HepG2 (cell line): Measurements from ENCODE around the gene EPB41L1. TPM values are rescaled to one million over a fixed set of nuclear protein-coding genes. Genes with fewer than 3 reads are reported as not detected.

Source experiments
- BHLHE40 ChIP-seq: IDR thresholded peaks from 2 replicates; pipeline ENCODE4 v1.6.1; 2011; ENCODE audit warnings: low read length, improper control_type of control experiment
- ELF1 ChIP-seq: sonication (generic); formaldehyde crosslinking; IDR thresholded peaks from 2 replicates; pipeline ENCODE4 v1.4.0; 2020; ENCODE audit warnings: missing genetic modification reagents
- FOXC1 ChIP-seq: sonication (generic); formaldehyde crosslinking; IDR thresholded peaks from 2 replicates; pipeline ENCODE4 v1.8.0; 2022; ENCODE audit warnings: mild to moderate bottlenecking, missing genetic modification reagents, borderline replicate concordance
- ISL2 ChIP-seq: sonication (generic); formaldehyde crosslinking; IDR thresholded peaks from 2 replicates; pipeline ENCODE4 v1.5.0; 2020; ENCODE audit warnings: missing genetic modification reagents
- NR2F1 ChIP-seq, 2 experiments: fragments of 450-650 bp in 1 of 2; formaldehyde crosslinking in 1 of 2; IDR thresholded peaks; 2 replicates each; pipeline versions ENCODE4 v1.5.0 to v1.6.1; 2016 to 2020; ENCODE audit warnings: mild to moderate bottlenecking in 1 of 2, missing compliant biosample characterization in 1 of 2, missing genetic modification reagents in 1 of 2, moderate library complexity in 1 of 2
- POLR2AphosphoS2 ChIP-seq: IDR thresholded peaks from 2 replicates; pipeline ENCODE4 v1.6.1; 2011; ENCODE audit warnings: low read depth, low read length, improper control_type of control experiment
- RFXAP ChIP-seq: sonication (generic); formaldehyde crosslinking; IDR thresholded peaks from 2 replicates; pipeline ENCODE4 v1.4.0; 2020; ENCODE audit warnings: missing genetic modification reagents, borderline replicate concordance
- ZBTB43 ChIP-seq: sonication (generic); formaldehyde crosslinking; conservative IDR thresholded peaks from 2 replicates; pipeline ENCODE4 v1.4.0; 2020; ENCODE audit warnings: missing genetic modification reagents
- ZBTB7A ChIP-seq: sonication (generic); formaldehyde crosslinking; IDR thresholded peaks from 2 replicates; pipeline ENCODE4 v1.8.0; 2022; ENCODE audit warnings: mild to moderate bottlenecking, missing genetic modification reagents
- ZNF605 ChIP-seq: sonication (generic); formaldehyde crosslinking; IDR thresholded peaks from 2 replicates; pipeline ENCODE4 v1.8.0; 2022; ENCODE audit warnings: mild to moderate bottlenecking, missing genetic modification reagents
- ZNF883 ChIP-seq: sonication (generic); formaldehyde crosslinking; IDR thresholded peaks from 2 replicates; pipeline ENCODE4 v1.5.1; 2020; ENCODE audit warnings: mild to moderate bottlenecking, missing genetic modification reagents; ENCODE audit errors: not compliant biosample characterization
- ZSCAN5A ChIP-seq: sonication (generic); formaldehyde crosslinking; IDR thresholded peaks from 2 replicates; pipeline ENCODE4 v1.8.0; 2022; ENCODE audit warnings: mild to moderate bottlenecking, missing genetic modification reagents, borderline replicate concordance
- polyA plus RNA-seq, 8 experiments: library from polyadenylated mRNA; depleted of rRNA in 3 of 8; stranded (reverse) in 7 of 8; unstranded in 1 of 8; fragments of >200 nt; fragmentation: Illumina TruSeq in 4 of 8; extraction: Trizol in 4 of 8; gene quantifications; 2 replicates each; pipeline versions ENCODE4 v1.2.1 to v1.2.3, GENCODE V29; 2011 to 2016; ENCODE audit warnings: low read depth in 4 of 8, missing spikeins in 1 of 8, mixed read lengths in 1 of 8; ENCODE audit not compliant: insufficient read depth in 1 of 8
- total RNA-seq, 5 experiments: library from RNA; depleted of rRNA; stranded (reverse); fragments of >200 nt; fragmentation: Illumina TruSeq; extraction: Trizol; gene quantifications; 2 replicates each; pipeline ENCODE4 v1.2.3, GENCODE V29; 2016; ENCODE audit warnings: low read depth in 1 of 5
- TF ChIP-seq, protein P1 (sequence below): IDR thresholded peaks from 2 replicates; pipeline ENCODE4 v1.6.1; 2016
- TF ChIP-seq, protein P2 (sequence below): sonication (generic); formaldehyde crosslinking; conservative IDR thresholded peaks from 2 replicates; pipeline ENCODE4 v1.5.0; 2020; ENCODE audit warnings: missing genetic modification reagents
- TF ChIP-seq, protein P3 (sequence below), 2 experiments: sonication (generic) in 1 of 2; formaldehyde crosslinking in 1 of 2; IDR thresholded peaks; 2 replicates each; pipeline versions ENCODE4 v1.4.0 to v1.6.1; 2016 to 2020; ENCODE audit warnings: borderline replicate concordance in 1 of 2, low read depth in 1 of 2, mild to moderate bottlenecking in 1 of 2, missing genetic modification reagents in 1 of 2
- TF ChIP-seq, protein P4 (sequence below): sonication (generic); formaldehyde crosslinking; IDR thresholded peaks from 2 replicates; pipeline ENCODE4 v1.9.0; 2021; ENCODE audit warnings: missing genetic modification reagents, borderline replicate concordance

EPB41L1 gene
- total and polyA plus RNA-seq, 2 of the 13 experiments (the other 11 are each of a cell fraction or from before 2014, with no cell fraction given): 16.7 to 39.0 TPM

DNA sequence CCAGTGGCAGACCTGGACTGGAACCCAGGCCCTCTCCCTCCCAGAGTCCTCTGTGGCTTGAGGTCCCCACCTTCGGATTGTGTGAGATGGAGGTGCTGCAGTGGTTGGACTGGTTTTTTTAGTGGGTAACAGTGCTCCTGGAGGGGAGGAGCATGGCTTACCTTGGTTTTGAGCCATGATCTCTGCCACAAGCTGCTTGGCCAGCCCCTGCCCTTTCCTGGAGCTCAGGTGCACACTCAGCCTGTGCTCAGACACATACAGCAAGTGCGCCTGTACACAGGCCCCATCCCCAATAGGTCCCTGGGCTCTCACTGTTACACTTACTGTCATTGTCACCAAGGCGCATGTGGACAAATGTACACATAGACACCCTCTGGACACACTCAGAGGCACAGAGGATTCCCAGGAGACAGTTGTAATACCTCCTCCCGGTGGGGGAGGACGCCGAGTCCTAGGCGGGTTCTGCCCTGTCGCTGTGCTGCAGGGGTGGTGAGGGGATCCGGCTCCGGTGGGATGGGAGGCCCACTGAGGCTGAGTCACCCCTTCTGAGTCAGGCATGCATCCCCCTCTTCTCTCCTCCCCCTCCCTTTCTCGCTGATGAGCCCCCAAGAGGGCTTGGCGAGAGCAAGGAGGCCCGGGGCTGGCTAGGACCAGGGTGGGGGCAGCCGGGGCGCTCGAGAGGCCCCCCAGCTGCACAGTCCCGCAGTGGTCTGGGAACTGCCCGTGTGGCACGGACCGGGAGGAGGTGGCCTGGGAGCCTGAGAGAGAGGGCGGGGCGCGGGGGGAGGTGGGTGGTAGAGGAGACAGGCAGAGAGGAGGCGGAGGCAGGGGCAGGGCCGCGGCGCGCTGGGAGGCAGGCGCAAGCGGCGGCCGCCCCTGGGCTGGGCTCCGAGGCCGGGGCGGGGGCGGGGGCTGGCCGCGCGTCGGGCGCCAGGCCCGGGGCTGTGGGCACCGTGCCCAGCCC lies 522 bp upstream of the EPB41L1 start (continued):
- TF ChIP-seq ELF1 (CRISPR knock-in tag): no peak
- TF ChIP-seq, protein P1, sequence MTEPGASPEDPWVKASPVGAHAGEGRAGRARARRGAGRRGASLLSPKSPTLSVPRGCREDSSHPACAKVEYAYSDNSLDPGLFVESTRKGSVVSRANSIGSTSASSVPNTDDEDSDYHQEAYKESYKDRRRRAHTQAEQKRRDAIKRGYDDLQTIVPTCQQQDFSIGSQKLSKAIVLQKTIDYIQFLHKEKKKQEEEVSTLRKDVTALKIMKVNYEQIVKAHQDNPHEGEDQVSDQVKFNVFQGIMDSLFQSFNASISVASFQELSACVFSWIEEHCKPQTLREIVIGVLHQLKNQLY (CRISPR knock-in tag): no peak
- 0 out of 2 replicates have a peak, but pooled peaks have one; percentile 60 for TF ChIP-seq RFXAP (CRISPR knock-in tag)
- TF ChIP-seq FOXC1 (CRISPR knock-in tag): no peak; the same call in 1 of the 2 replicates
- peak; percentile 73; the same call in 1 of the 2 replicates for TF ChIP-seq ZNF605 (CRISPR knock-in tag)
- TF ChIP-seq ZSCAN5A (CRISPR knock-in tag): no peak
- no peak; a peak in 1 of 4 replicates for TF ChIP-seq NR2F1 (CRISPR knock-in tag; IDR thresholded peaks at IDR 0.05)
- TF ChIP-seq, protein P2, sequence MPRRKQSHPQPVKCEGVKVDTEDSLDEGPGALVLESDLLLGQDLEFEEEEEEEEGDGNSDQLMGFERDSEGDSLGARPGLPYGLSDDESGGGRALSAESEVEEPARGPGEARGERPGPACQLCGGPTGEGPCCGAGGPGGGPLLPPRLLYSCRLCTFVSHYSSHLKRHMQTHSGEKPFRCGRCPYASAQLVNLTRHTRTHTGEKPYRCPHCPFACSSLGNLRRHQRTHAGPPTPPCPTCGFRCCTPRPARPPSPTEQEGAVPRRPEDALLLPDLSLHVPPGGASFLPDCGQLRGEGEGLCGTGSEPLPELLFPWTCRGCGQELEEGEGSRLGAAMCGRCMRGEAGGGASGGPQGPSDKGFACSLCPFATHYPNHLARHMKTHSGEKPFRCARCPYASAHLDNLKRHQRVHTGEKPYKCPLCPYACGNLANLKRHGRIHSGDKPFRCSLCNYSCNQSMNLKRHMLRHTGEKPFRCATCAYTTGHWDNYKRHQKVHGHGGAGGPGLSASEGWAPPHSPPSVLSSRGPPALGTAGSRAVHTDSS (CRISPR knock-in tag): no peak
- TF ChIP-seq ZBTB7A (CRISPR knock-in tag): peak; percentile 12; the same call in 1 of the 2 replicates
- TF ChIP-seq POLR2AphosphoS2: no peak
- no peak for TF ChIP-seq BHLHE40
- TF ChIP-seq, protein P3, sequence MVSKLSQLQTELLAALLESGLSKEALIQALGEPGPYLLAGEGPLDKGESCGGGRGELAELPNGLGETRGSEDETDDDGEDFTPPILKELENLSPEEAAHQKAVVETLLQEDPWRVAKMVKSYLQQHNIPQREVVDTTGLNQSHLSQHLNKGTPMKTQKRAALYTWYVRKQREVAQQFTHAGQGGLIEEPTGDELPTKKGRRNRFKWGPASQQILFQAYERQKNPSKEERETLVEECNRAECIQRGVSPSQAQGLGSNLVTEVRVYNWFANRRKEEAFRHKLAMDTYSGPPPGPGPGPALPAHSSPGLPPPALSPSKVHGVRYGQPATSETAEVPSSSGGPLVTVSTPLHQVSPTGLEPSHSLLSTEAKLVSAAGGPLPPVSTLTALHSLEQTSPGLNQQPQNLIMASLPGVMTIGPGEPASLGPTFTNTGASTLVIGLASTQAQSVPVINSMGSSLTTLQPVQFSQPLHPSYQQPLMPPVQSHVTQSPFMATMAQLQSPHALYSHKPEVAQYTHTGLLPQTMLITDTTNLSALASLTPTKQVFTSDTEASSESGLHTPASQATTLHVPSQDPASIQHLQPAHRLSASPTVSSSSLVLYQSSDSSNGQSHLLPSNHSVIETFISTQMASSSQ (IDR thresholded peaks at IDR 0.05; ENCODE audit: low read depth): no peak
- TF ChIP-seq, protein P3 (CRISPR knock-in tag; IDR thresholded peaks at IDR 0.05; ENCODE audit: borderline replicate concordance): no peak
- TF ChIP-seq ZBTB43 (CRISPR knock-in tag): peak; percentile 50; the same call in 1 of the 2 replicates
- peak; percentile 54 for TF ChIP-seq ZNF883 (CRISPR knock-in tag)
- TF ChIP-seq ISL2 (CRISPR knock-in tag): peak; percentile 43; the same call in 1 of the 2 replicates
- TF ChIP-seq, protein P4, sequence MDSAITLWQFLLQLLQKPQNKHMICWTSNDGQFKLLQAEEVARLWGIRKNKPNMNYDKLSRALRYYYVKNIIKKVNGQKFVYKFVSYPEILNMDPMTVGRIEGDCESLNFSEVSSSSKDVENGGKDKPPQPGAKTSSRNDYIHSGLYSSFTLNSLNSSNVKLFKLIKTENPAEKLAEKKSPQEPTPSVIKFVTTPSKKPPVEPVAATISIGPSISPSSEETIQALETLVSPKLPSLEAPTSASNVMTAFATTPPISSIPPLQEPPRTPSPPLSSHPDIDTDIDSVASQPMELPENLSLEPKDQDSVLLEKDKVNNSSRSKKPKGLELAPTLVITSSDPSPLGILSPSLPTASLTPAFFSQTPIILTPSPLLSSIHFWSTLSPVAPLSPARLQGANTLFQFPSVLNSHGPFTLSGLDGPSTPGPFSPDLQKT (CRISPR knock-in tag): no peak
